ENCODE results near the gene RUVBL2. TPM values are rescaled to one million over a fixed set of nuclear protein-coding genes. Genes with fewer than 3 reads are reported as not detected.

RUVBL2 gene
- total RNA-seq, 1 experiment from 2014 or later, result 130 TPM

DNA sequence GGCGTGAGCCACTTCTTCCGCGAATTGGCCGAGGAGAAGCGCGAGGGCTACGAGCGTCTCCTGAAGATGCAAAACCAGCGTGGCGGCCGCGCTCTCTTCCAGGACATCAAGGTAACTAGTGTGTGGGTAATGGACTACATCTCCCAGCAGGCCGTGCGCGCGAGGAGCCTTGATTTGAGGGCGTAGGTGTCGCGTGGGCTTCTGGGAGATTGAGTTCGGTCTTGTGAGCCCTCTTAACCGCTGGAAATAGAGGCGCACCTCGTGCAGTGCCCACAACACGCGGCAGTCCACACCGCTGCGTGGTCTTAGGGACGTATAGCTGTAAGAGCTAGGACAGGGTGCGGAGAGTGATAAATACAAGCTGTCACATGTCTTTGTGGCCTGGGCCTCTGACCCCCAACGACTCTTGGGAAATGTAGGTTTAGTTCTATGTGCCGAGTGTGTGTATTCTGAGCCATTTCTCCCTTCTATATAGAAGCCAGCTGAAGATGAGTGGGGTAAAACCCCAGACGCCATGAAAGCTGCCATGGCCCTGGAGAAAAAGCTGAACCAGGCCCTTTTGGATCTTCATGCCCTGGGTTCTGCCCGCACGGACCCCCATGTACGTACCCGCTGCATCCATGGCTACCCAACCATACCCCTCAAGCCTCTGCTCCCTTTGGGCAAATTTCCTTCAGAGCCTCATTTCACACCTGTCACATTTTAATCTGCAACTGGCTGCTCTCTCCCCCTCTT, 27.7 kb upstream of the RUVBL2 start:
- H2BK20ac ChIP-seq (ENCODE audit: low read depth, low read length, poor library complexity, severe bottlenecking), result no peak overlapping the region
- peaks cover 14% of the 10 kb centered on the region for H3K23me2 ChIP-seq (ENCODE audit: insufficient read length, low read depth, low read length, poor library complexity, severe bottlenecking)
- no peak overlapping the region for H4K91ac ChIP-seq (ENCODE audit: insufficient read length, low read depth, low read length)
- H4K5ac ChIP-seq (ENCODE audit: insufficient read length, low read depth, low read length), result no peak overlapping the region
- WGBS (ENCODE audit: extremely low coverage, insufficient read length, low lambda C conversion rate), result no CpG with 5 or more reads among the region's 36 CpGs
- no peaks in the 10 kb centered on the region; the same call in 1 of the 2 replicates for H3K4me1 ChIP-seq (ENCODE audit: insufficient read depth, low read length)
- peak; percentile 85 for DNase-seq
- H3K4ac ChIP-seq (ENCODE audit: low read depth, low read length), result no peak overlapping the region
- H3K9ac ChIP-seq (ENCODE audit: extremely low read depth, insufficient read length, low read length), result peak overlapping the region; percentile 63
- Mint-ChIP-seq H3K4me1 (peaks cover 32 to 58% of the 10 kb centered on the region in 2 experiments), H3K9me3 (peaks cover 0 to 5% of the 10 kb centered on the region in 2 experiments; a peak in 2 of 5 replicates), H3K27me3 (ENCODE audit: low read depth) (peaks cover 2% of the 10 kb centered on the region; the same call in 1 of the 2 replicates), H3K27ac (peak overlapping the region; percentile 94 to 98 (median 96)), H3K36me3 (ENCODE audit: insufficient read depth in 1 of 3, low read depth in 3 of 3) (peaks cover 32 to 59% (median 53%) of the 10 kb centered on the region in 3 experiments; a peak in 6 of 7 replicates), H3K4me3 (peak overlapping the region; percentile 96 to 98)
- H3K9me3 ChIP-seq (ENCODE audit: control insufficient read depth, low read depth, low read length), result no peaks in the 10 kb centered on the region
- no peak overlapping the region for H3K23ac ChIP-seq (ENCODE audit: insufficient read length, low read depth, low read length)
- no peaks in the 10 kb centered on the region for H3K27me3 ChIP-seq (ENCODE audit: insufficient read depth, low read length)
- no peak overlapping the region for H2BK15ac ChIP-seq (ENCODE audit: low read depth, low read length)
- H3T11ph ChIP-seq (ENCODE audit: low read length), result no peak overlapping the region
- no peak overlapping the region for H3K56ac ChIP-seq (ENCODE audit: insufficient read length, low read depth, low read length)
- no peak overlapping the region for H3K27ac ChIP-seq (ENCODE audit: insufficient read length, low read depth, low read length)
- peaks cover 3% of the 10 kb centered on the region for H4K20me1 ChIP-seq (ENCODE audit: control insufficient read depth, insufficient read depth, insufficient read length)
- H3K18ac ChIP-seq (ENCODE audit: insufficient read length, low read depth, low read length), result peak overlapping the region; percentile 25
- no peak overlapping the region for H2AFZ ChIP-seq (ENCODE audit: low read length)
- peak overlapping the region; percentile 82 for H3K4me2 ChIP-seq (ENCODE audit: insufficient read depth, insufficient read length, low read length)
- no peak overlapping the region for H4K8ac ChIP-seq (replicated peaks; ENCODE audit: insufficient read length, low read depth, low read length)
- no peaks in the 10 kb centered on the region for H3K79me2 ChIP-seq (ENCODE audit: insufficient read depth, low read length)
- H2BK120ac ChIP-seq (ENCODE audit: low read depth, low read length, poor library complexity, severe bottlenecking), result no peak overlapping the region
- H2AK5ac ChIP-seq (ENCODE audit: insufficient read length, low read length), result no peak overlapping the region
- H2BK5ac ChIP-seq (ENCODE audit: insufficient read length, low read length), result no peak overlapping the region
- H2BK12ac ChIP-seq (ENCODE audit: insufficient read length, low read depth, low read length), result no peak overlapping the region
- TF ChIP-seq, protein P1, sequence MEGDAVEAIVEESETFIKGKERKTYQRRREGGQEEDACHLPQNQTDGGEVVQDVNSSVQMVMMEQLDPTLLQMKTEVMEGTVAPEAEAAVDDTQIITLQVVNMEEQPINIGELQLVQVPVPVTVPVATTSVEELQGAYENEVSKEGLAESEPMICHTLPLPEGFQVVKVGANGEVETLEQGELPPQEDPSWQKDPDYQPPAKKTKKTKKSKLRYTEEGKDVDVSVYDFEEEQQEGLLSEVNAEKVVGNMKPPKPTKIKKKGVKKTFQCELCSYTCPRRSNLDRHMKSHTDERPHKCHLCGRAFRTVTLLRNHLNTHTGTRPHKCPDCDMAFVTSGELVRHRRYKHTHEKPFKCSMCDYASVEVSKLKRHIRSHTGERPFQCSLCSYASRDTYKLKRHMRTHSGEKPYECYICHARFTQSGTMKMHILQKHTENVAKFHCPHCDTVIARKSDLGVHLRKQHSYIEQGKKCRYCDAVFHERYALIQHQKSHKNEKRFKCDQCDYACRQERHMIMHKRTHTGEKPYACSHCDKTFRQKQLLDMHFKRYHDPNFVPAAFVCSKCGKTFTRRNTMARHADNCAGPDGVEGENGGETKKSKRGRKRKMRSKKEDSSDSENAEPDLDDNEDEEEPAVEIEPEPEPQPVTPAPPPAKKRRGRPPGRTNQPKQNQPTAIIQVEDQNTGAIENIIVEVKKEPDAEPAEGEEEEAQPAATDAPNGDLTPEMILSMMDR (conservative IDR thresholded peaks at IDR 0.05), result no peak
- peak overlapping the region; percentile 38 for H3K14ac ChIP-seq (ENCODE audit: insufficient read depth, low read length)
- H3K79me1 ChIP-seq (ENCODE audit: insufficient read depth, low read depth, low read length, poor library complexity, severe bottlenecking), result no peaks in the 10 kb centered on the region

Data from H9 (cell line).